GM13976 (cell line): ENCODE measurements around the gene NTM.

Experiments
- DNase-seq: peaks from one replicate; pipeline ENCODE4 v3.0.0; 2012; ENCODE audit warnings: low spot score
- in situ Hi-C: fragments of 300-500 bp; cut with MboI; formaldehyde crosslinking; loops from one replicate; pipeline ENCODE4 v1.12.0; 2022; ENCODE audit warnings: low sequenced_read_pairs, mixed read lengths, inconsistent platforms; ENCODE audit not compliant: unreplicated experiment
- TF ChIP-seq, protein P1 (sequence below): IDR thresholded peaks from 2 replicates; pipeline ENCODE4 v1.5.1; 2012; ENCODE audit warnings: borderline replicate concordance, mild to moderate bottlenecking; ENCODE audit not compliant: insufficient read depth; ENCODE audit errors: extremely low read depth, missing control alignments, control extremely low read depth

NTM gene

DNA sequence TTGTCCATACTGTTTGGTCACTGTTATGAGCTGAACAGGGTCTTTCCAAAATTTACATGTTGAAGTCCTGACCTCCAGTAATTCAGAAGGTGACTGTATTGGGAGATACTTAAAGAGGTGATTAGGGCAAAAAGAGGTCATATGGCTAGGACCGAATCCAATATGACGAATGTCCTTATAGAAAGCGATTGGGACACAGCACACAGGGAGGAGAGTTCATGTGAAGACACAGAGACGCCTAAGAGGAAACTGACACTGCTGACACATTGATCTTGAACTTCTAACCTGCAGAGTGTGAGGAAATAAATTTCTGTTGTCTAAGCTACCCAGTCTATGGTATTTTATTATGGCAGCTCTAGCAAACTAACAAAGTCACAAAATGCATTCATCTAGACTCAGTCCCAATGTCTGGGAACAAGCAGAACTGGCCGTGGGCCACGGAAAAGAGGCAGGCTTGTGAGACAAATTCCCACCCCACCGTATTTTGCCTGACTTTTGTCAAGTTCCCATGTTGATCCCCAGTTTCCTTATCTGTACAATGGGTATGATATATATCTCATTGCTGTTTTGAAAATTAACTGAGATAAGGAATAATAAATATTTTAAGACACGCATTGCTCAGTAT, 295.0 kb downstream of the NTM start:
- TF ChIP-seq, protein P1, sequence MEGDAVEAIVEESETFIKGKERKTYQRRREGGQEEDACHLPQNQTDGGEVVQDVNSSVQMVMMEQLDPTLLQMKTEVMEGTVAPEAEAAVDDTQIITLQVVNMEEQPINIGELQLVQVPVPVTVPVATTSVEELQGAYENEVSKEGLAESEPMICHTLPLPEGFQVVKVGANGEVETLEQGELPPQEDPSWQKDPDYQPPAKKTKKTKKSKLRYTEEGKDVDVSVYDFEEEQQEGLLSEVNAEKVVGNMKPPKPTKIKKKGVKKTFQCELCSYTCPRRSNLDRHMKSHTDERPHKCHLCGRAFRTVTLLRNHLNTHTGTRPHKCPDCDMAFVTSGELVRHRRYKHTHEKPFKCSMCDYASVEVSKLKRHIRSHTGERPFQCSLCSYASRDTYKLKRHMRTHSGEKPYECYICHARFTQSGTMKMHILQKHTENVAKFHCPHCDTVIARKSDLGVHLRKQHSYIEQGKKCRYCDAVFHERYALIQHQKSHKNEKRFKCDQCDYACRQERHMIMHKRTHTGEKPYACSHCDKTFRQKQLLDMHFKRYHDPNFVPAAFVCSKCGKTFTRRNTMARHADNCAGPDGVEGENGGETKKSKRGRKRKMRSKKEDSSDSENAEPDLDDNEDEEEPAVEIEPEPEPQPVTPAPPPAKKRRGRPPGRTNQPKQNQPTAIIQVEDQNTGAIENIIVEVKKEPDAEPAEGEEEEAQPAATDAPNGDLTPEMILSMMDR: no peak
- in situ Hi-C loops: loop anchor here (25.0 kb wide), 1 partner anchor 603 kb away; no protein-coding TSS in a partner anchor
- DNase-seq: no peak

DNA sequence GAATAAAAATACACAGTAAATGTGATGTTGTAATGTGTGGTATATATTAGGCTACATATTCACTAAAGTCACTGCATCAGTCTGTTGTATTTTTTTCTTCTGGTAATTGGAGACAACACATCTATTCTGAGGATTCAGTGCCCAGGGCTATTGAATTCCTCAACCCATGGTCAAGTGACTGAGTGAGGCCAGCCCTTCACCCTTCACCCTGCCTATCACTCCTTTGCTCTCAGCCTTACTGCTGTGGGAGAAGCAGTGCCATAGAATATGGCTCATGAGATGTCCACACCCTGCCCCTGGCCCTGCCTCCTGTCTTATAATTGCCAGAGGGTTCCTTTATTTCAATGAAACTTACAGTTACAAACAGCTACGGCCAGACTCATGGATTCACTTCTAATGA, 295.6 kb downstream of the NTM start:
- in situ Hi-C loops: loop anchor here (25.0 kb wide), 1 partner anchor 604 kb away; no protein-coding TSS in a partner anchor
- TF ChIP-seq, protein P1: no peak
- DNase-seq: no peak

DNA sequence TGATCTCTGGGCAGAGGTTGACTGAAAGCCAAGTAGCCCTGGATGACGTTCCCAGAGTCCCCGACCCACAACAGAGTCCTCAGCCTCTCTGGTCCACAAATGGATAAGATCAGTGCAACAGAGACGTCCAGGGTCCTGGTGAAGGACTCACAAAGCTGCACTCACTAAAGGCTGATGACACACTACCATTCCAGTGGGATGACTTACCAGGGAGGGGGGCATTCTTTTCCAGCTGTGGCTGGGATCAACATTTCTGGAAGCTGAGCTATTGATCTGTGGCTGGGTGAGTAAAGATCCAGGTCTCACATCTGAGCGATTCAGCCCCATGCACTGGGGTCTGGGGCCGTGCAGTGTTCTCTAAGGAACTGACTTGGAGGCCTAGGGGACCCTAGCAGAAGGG, 296.2 kb downstream of the NTM start:
- in situ Hi-C loops: loop anchor here (25.0 kb wide), 1 partner anchor 604 kb away; no protein-coding TSS in a partner anchor
- TF ChIP-seq, protein P1: no peak
- no peak for DNase-seq

DNA sequence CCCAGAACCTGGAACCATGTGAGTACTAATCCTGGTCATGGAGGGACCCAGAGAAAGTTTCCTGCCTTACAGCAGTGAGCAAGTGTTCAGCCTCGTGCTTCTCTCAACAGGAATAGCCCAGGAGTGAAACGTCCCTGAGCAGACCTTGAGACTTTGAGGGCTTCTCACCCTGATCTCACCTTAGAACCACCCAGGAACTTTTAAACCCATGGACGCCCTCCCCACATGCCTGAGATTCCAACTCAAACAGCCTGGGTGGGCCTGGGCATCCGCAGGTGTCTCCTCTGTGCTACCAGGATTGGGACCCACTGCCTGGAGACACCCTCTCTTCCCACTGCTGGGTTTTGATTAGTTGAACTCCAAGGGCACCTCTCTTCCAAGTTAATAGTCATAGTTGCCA, 297.2 kb downstream of the NTM start:
- TF ChIP-seq, protein P1: no peak
- in situ Hi-C loops: loop anchor here (25.0 kb wide), 1 partner anchor 605 kb away; no protein-coding TSS in a partner anchor

DNA sequence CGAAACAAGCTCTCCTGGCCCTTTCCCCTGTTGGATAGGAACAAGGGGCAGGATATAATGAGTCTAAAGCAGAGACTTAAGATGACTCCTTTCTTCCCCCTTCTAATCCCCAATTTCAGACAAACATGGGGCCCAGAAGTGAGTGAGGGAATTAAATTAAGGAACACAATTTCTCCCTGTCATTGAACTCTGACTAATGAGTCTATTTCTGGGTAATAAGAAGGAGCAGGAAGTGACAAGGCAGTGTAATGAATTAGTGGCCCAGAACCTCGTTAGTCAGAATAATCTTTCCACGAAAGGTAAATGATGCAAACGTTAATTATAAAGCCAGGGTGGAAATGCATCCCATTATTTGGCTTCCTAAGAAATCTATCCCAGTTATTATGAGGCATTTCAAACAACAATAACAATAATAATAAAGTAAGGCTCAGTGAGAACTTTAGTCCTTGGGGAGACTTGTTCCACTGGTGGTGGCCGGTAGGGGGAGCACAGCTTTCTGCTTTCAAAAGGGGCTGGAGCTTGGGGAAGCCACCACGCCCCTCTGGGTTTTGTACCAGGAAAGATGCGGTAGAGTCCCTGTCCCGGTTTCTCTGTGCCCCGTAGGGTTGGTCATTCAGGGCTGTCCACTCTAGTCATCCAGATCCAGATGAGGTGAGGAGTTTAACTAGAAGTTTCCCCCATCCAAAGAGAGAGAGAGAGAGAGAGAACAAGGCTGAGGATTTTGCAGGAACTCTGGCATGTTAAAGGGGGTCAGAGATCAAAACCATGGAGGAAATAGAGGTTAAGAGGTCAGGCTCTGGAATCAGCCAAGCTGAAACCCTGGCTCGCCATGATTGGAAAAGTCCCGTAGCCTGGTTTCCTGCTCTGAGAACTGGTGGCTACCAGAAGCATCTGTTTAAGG, 298.3 kb downstream of the NTM start:
- in situ Hi-C loops: loop anchor here (25.0 kb wide), 1 partner anchor 606 kb away; no protein-coding TSS in a partner anchor
- TF ChIP-seq, protein P1: peak; percentile 52
- DNase-seq: peak; percentile 74

More for the DNA sequence above, 297.2 kb downstream of the NTM start:
- no peak for DNase-seq

DNA sequence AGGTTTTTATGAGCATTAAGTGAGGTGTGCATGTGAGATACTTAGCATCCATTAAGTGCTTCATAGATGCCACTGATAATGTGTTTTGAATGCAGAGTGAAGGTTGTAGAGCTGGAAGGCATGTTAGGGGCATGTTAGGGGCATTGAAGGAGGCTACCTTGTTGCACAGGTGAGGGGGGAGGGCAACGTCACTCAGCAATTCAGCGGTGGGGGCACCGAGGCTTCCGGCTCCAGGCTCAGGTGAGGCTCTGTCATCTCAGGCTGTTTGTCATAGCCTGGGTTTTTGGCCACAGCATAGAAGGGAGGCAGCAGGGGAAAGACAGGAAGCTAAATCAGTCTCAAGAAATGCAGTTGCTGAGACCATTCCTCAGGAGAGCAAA, 299.0 kb downstream of the NTM start:
- TF ChIP-seq, protein P1: no peak
- no peak for DNase-seq
- in situ Hi-C loops: loop anchor here (25.0 kb wide), 1 partner anchor 607 kb away; no protein-coding TSS in a partner anchor
